H9 (cell line): Measurements from ENCODE around the gene ZWILCH. TPM values are rescaled to one million over a fixed set of nuclear protein-coding genes. Genes with fewer than 3 reads are reported as not detected.
A peak's percentile ranks its signal among the peaks of the same experiment; 100 is the strongest.

Experiments
- DNase-seq: peaks from one replicate; pipeline ENCODE4 v3.0.0-alpha.2; 2017
- H2AFZ ChIP-seq: one replicate; pipeline ENCODE4 v1.6.1; 2013; ENCODE audit warnings: mild to moderate bottlenecking, low read length, control low read depth, moderate library complexity
- H2AK5ac ChIP-seq: 2 replicates; pipeline ENCODE4 v1.6.1; 2013; ENCODE audit warnings: low read length, control low read depth, mixed read lengths; ENCODE audit not compliant: insufficient read length
- H2BK120ac ChIP-seq: one replicate; pipeline ENCODE4 v1.6.1; 2013; ENCODE audit warnings: low read depth, mild to moderate bottlenecking, low read length, control low read depth, inconsistent platforms; ENCODE audit not compliant: poor library complexity, severe bottlenecking
- H2BK12ac ChIP-seq: 2 replicates; pipeline ENCODE4 v1.6.1; 2013; ENCODE audit warnings: low read length, control low read depth, mixed read lengths, low read depth; ENCODE audit not compliant: insufficient read length
- H2BK15ac ChIP-seq: 2 replicates; pipeline ENCODE4 v1.6.1; 2013; ENCODE audit warnings: low read depth, low read length, control low read depth
- H2BK20ac ChIP-seq: one replicate; pipeline ENCODE4 v1.6.1; 2013; ENCODE audit warnings: low read depth, mild to moderate bottlenecking, low read length, control low read depth, inconsistent platforms; ENCODE audit not compliant: poor library complexity, severe bottlenecking
- H2BK5ac ChIP-seq: 2 replicates; pipeline ENCODE4 v1.6.1; 2013; ENCODE audit warnings: low read length, control low read depth, mixed read lengths; ENCODE audit not compliant: insufficient read length
- H3K14ac ChIP-seq: 2 replicates; pipeline ENCODE4 v1.6.1; 2013; ENCODE audit warnings: low read length, control low read depth; ENCODE audit not compliant: insufficient read depth
- H3K18ac ChIP-seq: 2 replicates; pipeline ENCODE4 v1.6.1; 2013; ENCODE audit warnings: low read depth, mild to moderate bottlenecking, mixed read lengths, low read length, control low read depth; ENCODE audit not compliant: insufficient read length
- H3K23ac ChIP-seq: 2 replicates; pipeline ENCODE4 v1.6.1; 2013; ENCODE audit warnings: low read length, control low read depth, mixed read lengths, low read depth; ENCODE audit not compliant: insufficient read length
- H3K23me2 ChIP-seq: 2 replicates; pipeline ENCODE4 v1.6.1; 2013; ENCODE audit warnings: low read depth, mild to moderate bottlenecking, mixed read lengths, low read length, control low read depth; ENCODE audit not compliant: insufficient read length, poor library complexity, severe bottlenecking
- H3K27ac ChIP-seq: 2 replicates; pipeline ENCODE4 v1.5.1; 2013; ENCODE audit warnings: low read length, control low read depth, mixed read lengths, low read depth; ENCODE audit not compliant: insufficient read length
- H3K27me3 ChIP-seq: 2 replicates; pipeline ENCODE4 v1.6.1; 2013; ENCODE audit warnings: low read length, control low read depth, inconsistent platforms; ENCODE audit not compliant: insufficient read depth
- H3K4ac ChIP-seq: 2 replicates; pipeline ENCODE4 v1.6.1; 2013; ENCODE audit warnings: low read depth, mild to moderate bottlenecking, control low read depth, inconsistent platforms, low read length, moderate library complexity
- H3K4me1 ChIP-seq: 2 replicates; pipeline ENCODE4 v1.6.1; 2013; ENCODE audit warnings: low read length, control low read depth, inconsistent platforms; ENCODE audit not compliant: insufficient read depth
- H3K4me2 ChIP-seq: 2 replicates; pipeline ENCODE4 v1.6.1; 2013; ENCODE audit warnings: low read length, control low read depth, mixed read lengths; ENCODE audit not compliant: insufficient read length, insufficient read depth
- H3K56ac ChIP-seq: 2 replicates; pipeline ENCODE4 v1.6.1; 2013; ENCODE audit warnings: low read depth, mild to moderate bottlenecking, mixed read lengths, low read length, control low read depth; ENCODE audit not compliant: insufficient read length
- H3K79me1 ChIP-seq: 2 replicates; pipeline ENCODE4 v1.6.1; 2013; ENCODE audit warnings: low read depth, mild to moderate bottlenecking, moderate library complexity, low read length, control low read depth, inconsistent platforms; ENCODE audit not compliant: insufficient read depth, poor library complexity, severe bottlenecking
- H3K79me2 ChIP-seq: 2 replicates; pipeline ENCODE4 v1.6.1; 2013; ENCODE audit warnings: low read length, control low read depth, inconsistent platforms; ENCODE audit not compliant: insufficient read depth
- H3K9ac ChIP-seq: 2 replicates; pipeline ENCODE4 v1.6.1; 2013; ENCODE audit warnings: low read length, control low read depth, mixed read lengths; ENCODE audit not compliant: insufficient read length; ENCODE audit errors: extremely low read depth
- H3K9me3 ChIP-seq: one replicate; pipeline ENCODE4 v1.6.1; 2013; ENCODE audit warnings: low read depth, low read length, inconsistent platforms; ENCODE audit not compliant: control insufficient read depth
- H3T11ph ChIP-seq: one replicate; pipeline ENCODE4 v1.6.1; 2013; ENCODE audit warnings: mild to moderate bottlenecking, low read length, control low read depth, inconsistent platforms
- H4K20me1 ChIP-seq: one replicate; pipeline ENCODE4 v1.6.1; 2013; ENCODE audit not compliant: control insufficient read depth, insufficient read length, insufficient read depth
- H4K5ac ChIP-seq: 2 replicates; pipeline ENCODE4 v1.6.1; 2013; ENCODE audit warnings: low read depth, mild to moderate bottlenecking, mixed read lengths, low read length, control low read depth; ENCODE audit not compliant: insufficient read length
- H4K8ac ChIP-seq: replicated peaks from 2 replicates; pipeline ENCODE4 v1.6.1; 2013; ENCODE audit warnings: low read length, control low read depth, mixed read lengths, low read depth; ENCODE audit not compliant: insufficient read length
- H4K91ac ChIP-seq: 2 replicates; pipeline ENCODE4 v1.6.1; 2013; ENCODE audit warnings: low read depth, mild to moderate bottlenecking, moderate library complexity, mixed read lengths, low read length, control low read depth; ENCODE audit not compliant: insufficient read length
- H3K27ac Mint-ChIP-seq, 3 experiments: 2 replicates in 2 of 3; 3 replicates in 1 of 3; pipeline ENCODE4 v1.8.0; 2020 to 2021; ENCODE audit warnings: mixed read lengths in 3 of 3, mild to moderate bottlenecking in 1 of 3, moderate library complexity in 1 of 3
- H3K27me3 Mint-ChIP-seq: 2 replicates; pipeline ENCODE4 v1.8.0; 2021; ENCODE audit warnings: low read depth, mild to moderate bottlenecking, moderate library complexity, mixed read lengths
- H3K36me3 Mint-ChIP-seq, 3 experiments: 2 replicates in 2 of 3; 3 replicates in 1 of 3; pipeline ENCODE4 v1.8.0; 2020 to 2021; ENCODE audit warnings: low read depth in 3 of 3, mixed read lengths in 3 of 3; ENCODE audit not compliant: insufficient read depth in 1 of 3
- H3K4me1 Mint-ChIP-seq, 2 experiments: 2 replicates each; pipeline ENCODE4 v1.8.0; 2020; ENCODE audit warnings: mixed read lengths in 2 of 2
- H3K4me3 Mint-ChIP-seq, 2 experiments: 2 replicates in 1 of 2; 3 replicates in 1 of 2; pipeline ENCODE4 v1.8.0; 2020 to 2021; ENCODE audit warnings: mild to moderate bottlenecking in 2 of 2, mixed read lengths in 2 of 2, moderate library complexity in 1 of 2
- H3K9me3 Mint-ChIP-seq, 2 experiments: 2 replicates in 1 of 2; 3 replicates in 1 of 2; pipeline ENCODE4 v1.8.0; 2020; ENCODE audit warnings: mild to moderate bottlenecking in 2 of 2, mixed read lengths in 2 of 2, moderate library complexity in 1 of 2
- WGBS: extraction: QIAGEN DNeasy Blood & Tissue Kit; methylation state at CpG from one replicate; pipeline ENCODE4 v1.1.7; 2013; ENCODE audit warnings: missing lambda C conversion rate, low lambda C conversion rate, mixed read lengths; ENCODE audit not compliant: insufficient read length; ENCODE audit errors: extremely low coverage; 5-methylcytosine and 5-hydroxymethylcytosine counted together
- total RNA-seq: library from RNA; stranded (reverse); gene quantifications from 2 replicates; pipeline ENCODE4 v1.2.1, GENCODE V29; 2021
- TF ChIP-seq, protein P1 (sequence below): fragments of 200-600 bp; sonication (generic); conservative IDR thresholded peaks from 3 replicates; pipeline ENCODE4 v1.8.0; 2021; ENCODE audit warnings: antibody characterized with exemption, mild to moderate bottlenecking

ZWILCH gene
- total RNA-seq, 1 experiment from 2014 or later: 47.2 TPM

DNA sequence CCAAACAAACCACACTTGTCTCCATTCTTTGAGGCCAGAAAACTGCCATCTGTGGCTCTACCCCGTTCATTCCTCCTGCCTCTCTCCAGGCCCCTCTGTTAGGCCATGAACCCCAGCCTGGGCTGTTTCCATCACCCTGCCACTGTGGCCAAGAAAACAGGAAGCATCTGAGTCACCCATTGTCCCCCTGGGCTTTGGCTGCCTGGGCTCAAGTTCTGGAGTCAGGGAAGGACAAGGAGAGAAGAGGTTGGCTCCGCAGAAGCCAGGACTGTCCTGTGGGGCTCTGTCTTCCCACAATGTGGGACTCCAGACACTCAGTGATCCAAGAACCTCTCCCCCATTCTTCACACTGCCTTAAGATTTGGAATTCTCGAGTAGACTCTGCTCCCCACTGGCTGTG, 75.5 kb downstream of the ZWILCH start:
- DNase-seq: no peak
- WGBS: no CpG with 5 or more reads among the region's 3 CpGs
- no peak overlapping the region for H3K4me3 Mint-ChIP-seq

More for the DNA sequence above, 75.5 kb downstream of the ZWILCH start:
- Histone ChIP-seq H2BK5ac (no peak overlapping the region), H3T11ph (no peak overlapping the region), H3K4me2 (no peak overlapping the region), H4K20me1 (no peaks in the 10 kb centered on the region), H3K9me3 (no peaks in the 10 kb centered on the region), H3K14ac (no peak overlapping the region), H2BK12ac (no peak overlapping the region), H3K18ac (no peak overlapping the region), H3K79me1 (no peaks in the 10 kb centered on the region), H3K27ac (no peak overlapping the region), H3K4ac (no peak overlapping the region), H3K23ac (no peak overlapping the region), H2AFZ (no peak overlapping the region), H3K4me1 (no peaks in the 10 kb centered on the region), H2BK120ac (no peak overlapping the region), H3K56ac (no peak overlapping the region), H2BK15ac (no peak overlapping the region), H3K23me2 (no peaks in the 10 kb centered on the region), H3K9ac (no peak overlapping the region), H3K79me2 (no peaks in the 10 kb centered on the region), H4K91ac (no peak overlapping the region), H2BK20ac (no peak overlapping the region), H4K8ac (no peak overlapping the region), H2AK5ac (no peak overlapping the region), H3K27me3 (no peaks in the 10 kb centered on the region), H4K5ac (no peak overlapping the region)
- Mint-ChIP-seq H3K4me1 (peaks cover 0 to 5% of the 10 kb centered on the region in 2 experiments; a peak in 2 of 4 replicates), H3K9me3 (no peaks in the 10 kb centered on the region), H3K36me3 (no peaks in the 10 kb centered on the region), H3K27ac (0 out of 7 replicates have a peak overlapping the region, but pooled peaks of 1 of the 3 experiments have one; percentile 36), H3K27me3 (no peaks in the 10 kb centered on the region; the same call in 1 of the 2 replicates)
- TF ChIP-seq, protein P1, sequence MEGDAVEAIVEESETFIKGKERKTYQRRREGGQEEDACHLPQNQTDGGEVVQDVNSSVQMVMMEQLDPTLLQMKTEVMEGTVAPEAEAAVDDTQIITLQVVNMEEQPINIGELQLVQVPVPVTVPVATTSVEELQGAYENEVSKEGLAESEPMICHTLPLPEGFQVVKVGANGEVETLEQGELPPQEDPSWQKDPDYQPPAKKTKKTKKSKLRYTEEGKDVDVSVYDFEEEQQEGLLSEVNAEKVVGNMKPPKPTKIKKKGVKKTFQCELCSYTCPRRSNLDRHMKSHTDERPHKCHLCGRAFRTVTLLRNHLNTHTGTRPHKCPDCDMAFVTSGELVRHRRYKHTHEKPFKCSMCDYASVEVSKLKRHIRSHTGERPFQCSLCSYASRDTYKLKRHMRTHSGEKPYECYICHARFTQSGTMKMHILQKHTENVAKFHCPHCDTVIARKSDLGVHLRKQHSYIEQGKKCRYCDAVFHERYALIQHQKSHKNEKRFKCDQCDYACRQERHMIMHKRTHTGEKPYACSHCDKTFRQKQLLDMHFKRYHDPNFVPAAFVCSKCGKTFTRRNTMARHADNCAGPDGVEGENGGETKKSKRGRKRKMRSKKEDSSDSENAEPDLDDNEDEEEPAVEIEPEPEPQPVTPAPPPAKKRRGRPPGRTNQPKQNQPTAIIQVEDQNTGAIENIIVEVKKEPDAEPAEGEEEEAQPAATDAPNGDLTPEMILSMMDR: no peak
